Adipocyte (in vitro differentiated cells): ENCODE measurements around the gene IGFALS.

Experiments used
- DNase-seq: peaks from one replicate; pipeline ENCODE4 v3.0.0-alpha.2; 2015; ENCODE audit warnings: low read depth
- H3K27me3 ChIP-seq: replicated peaks from 2 replicates; pipeline ENCODE4 v1.7.0; 2013; ENCODE audit warnings: mild to moderate bottlenecking, low read length, moderate library complexity; ENCODE audit not compliant: control insufficient read depth, insufficient read depth
- H3K36me3 ChIP-seq: 2 replicates; pipeline ENCODE4 v1.7.0; 2013; ENCODE audit warnings: low read length, mild to moderate bottlenecking, moderate library complexity; ENCODE audit not compliant: control insufficient read depth, insufficient read depth, severe bottlenecking
- H3K4me1 ChIP-seq: 2 replicates; pipeline ENCODE4 v1.7.0; 2013; ENCODE audit warnings: mild to moderate bottlenecking, low read length, moderate library complexity; ENCODE audit not compliant: control insufficient read depth, insufficient read depth
- H3K4me3 ChIP-seq: 2 replicates; pipeline ENCODE4 v1.7.0; 2013; ENCODE audit warnings: mild to moderate bottlenecking, low read length, moderate library complexity
- H3K9ac ChIP-seq: 2 replicates; pipeline ENCODE4 v1.7.0; 2013; ENCODE audit warnings: mild to moderate bottlenecking, low read length, moderate library complexity
- H3K9me3 ChIP-seq: 2 replicates; pipeline ENCODE4 v1.7.0; 2013; ENCODE audit warnings: mild to moderate bottlenecking, low read length, moderate library complexity; ENCODE audit not compliant: control insufficient read depth

IGFALS gene

GRCh38 chr16:1787056-1787321, 6.5 kb downstream of the IGFALS start:
- Histone ChIP-seq H3K36me3 (peaks cover 9% of the 10 kb centered on the region), H3K9ac (no peak overlapping the region), H3K4me1 (no peaks in the 10 kb centered on the region), H3K27me3 (no peaks in the 10 kb centered on the region), H3K4me3 (no peak overlapping the region), H3K9me3 (no peaks in the 10 kb centered on the region)
- no peak for DNase-seq

DNA sequence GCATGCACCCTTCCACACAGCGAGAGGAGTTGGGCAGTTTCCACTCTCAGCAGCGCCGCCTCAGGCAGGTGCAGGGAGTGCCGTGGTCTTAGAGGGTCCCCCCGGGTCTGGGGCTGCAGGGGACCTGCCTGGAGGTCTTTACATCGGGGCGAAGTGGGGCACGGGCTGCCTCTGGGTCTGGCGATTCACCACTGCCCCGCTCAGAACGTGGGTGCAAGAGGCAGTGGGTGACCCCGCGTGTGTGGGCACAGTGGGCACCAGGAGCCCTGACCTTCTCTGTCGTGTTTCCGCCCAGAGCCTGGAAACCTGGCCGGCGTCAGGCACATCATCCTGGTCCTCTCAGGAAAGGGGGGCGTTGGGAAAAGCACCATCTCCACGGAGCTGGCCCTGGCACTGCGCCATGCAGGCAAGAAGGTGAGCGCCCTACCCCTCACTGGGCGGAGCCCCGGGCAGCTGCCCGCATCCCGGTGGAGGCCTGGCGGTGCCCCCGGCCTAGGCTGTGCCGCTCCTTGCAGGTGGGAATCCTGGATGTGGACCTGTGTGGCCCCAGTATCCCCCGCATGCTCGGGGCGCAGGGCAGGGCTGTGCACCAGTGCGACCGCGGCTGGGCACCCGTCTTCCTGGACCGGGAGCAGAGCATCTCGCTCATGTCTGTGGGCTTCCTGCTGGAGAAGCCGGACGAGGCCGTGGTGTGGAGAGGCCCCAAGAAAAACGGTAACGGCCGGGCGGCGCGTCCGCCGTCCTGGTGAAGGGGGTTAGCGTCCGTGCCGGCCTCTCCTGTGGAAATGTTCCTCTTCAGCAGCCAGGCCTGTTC, 7.1 kb downstream of the IGFALS start:
- no peaks in the 10 kb centered on the region for H3K9me3 ChIP-seq
- H3K36me3 ChIP-seq = peaks cover 9% of the 10 kb centered on the region
- H3K27me3 ChIP-seq = no peaks in the 10 kb centered on the region
- H3K4me1 ChIP-seq = peaks cover 2% of the 10 kb centered on the region
- no peak for DNase-seq
- no peak overlapping the region for H3K9ac ChIP-seq
- H3K4me3 ChIP-seq = no peak overlapping the region

- H3K9ac ChIP-seq = no peak overlapping the region
- H3K36me3 ChIP-seq = peaks cover 9% of the 10 kb centered on the region
- no peak overlapping the region for H3K4me3 ChIP-seq
- peaks cover 5% of the 10 kb centered on the region for H3K4me1 ChIP-seq
- no peak for DNase-seq
- H3K27me3 ChIP-seq = no peaks in the 10 kb centered on the region
- H3K9me3 ChIP-seq = no peaks in the 10 kb centered on the region
Measured at GRCh38 chr16:1785846-1786170, 7.7 kb downstream of the IGFALS start.

DNA sequence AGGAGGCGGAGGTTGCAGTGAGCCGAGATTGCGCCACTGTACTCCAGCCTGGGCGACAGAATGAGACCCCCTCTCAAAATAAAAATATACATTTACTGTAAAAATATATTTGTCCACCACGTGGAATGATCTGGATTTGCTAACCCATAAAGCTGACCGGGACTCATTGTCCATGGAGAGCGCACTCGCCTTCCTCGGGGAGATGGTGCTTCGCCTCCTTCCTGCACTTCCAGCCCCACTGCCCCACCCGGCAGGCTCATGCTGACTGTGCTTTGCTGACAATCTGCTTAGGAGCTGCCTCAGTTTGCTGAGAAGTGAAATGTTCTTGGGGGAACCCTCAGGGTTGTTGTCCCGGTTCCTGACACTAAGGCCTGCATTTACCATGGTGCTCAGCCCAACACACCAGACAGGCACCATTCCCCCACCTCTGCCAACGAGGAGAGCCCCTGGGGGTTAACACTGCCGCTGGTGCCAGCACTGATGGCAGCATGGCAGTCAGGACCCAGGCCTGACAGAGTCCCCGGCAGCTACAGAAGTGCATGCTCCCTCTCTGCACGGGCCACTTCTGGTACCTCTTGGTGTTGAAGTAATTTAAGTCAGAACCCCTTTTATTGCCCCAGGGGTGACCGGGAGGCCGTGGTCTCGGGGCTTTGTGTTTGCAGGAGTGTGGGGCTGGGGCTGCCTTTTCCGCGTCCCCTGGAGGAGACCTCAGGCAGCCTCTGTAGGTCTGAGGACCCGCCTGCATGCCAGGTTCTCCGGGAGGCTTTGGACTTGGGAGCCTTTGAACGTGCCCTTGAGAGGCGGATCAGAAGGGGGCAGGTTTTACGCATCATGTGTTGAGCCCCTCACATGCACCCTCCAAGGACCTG, 8.3 kb downstream of the IGFALS start:
- no peaks in the 10 kb centered on the region for H3K9me3 ChIP-seq
- H3K4me1 ChIP-seq = peaks cover 5% of the 10 kb centered on the region
- no peak for DNase-seq
- no peak overlapping the region for H3K9ac ChIP-seq
- no peak overlapping the region for H3K4me3 ChIP-seq
- H3K36me3 ChIP-seq = peaks cover 9% of the 10 kb centered on the region
- H3K27me3 ChIP-seq = no peaks in the 10 kb centered on the region

GRCh38 chr16:1782408-1783264, 10.9 kb downstream of the IGFALS start, which contains the start of the genes NUBP2 and SPSB3:
TSS of gene NUBP2 (plus strand) at chr16:1782960. CDS start at chr16:1783021, 61 bp downstream.
TSS of gene SPSB3 (minus strand) at chr16:1782571. CDS start at chr16:1781483, 1,088 bp downstream.
- peak within 1 kb of the TSS; percentile 88 for H3K4me3 ChIP-seq

DNA sequence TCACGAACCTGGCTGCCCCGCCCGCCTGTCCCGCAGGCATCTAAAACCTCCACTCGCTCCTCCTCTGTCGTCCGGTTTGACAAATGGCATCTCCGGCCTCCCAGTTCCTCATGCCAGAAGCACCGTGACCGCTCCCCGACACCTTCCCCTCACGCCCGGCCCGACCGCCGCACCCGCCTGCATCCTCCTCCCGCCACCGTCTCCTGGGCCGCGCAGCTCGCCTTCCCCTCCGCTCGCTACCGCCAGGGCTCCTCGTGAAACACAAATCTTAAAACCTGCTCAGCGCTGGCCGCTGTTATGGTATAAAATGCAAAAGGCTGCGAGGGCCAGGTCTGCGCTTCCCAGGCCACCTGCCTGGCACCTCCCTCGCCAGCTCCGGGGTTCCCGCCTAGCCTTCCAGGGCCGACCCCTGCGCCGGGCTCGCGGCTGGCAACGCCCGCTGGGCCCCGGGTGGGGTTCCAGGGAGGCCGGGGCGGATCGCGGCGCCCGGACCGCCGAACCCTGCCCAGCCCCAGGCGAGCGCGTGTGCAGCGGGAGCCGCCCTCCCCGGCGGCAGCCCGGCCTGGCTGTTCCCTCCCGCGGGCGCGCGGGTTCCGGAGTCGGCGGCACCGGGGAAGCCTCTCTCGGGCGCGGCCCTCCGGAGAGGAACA, 11.6 kb downstream of the IGFALS start:
- H3K4me3 ChIP-seq = peak overlapping the region; percentile 88

More at GRCh38 chr16:1782408-1783264, 10.9 kb downstream of the IGFALS start, which contains the start of the genes NUBP2 and SPSB3:
- H3K27me3 ChIP-seq = no peaks in the 10 kb centered on the region
- H3K9me3 ChIP-seq = no peaks in the 10 kb centered on the region
- peaks cover 5% of the 10 kb centered on the region for H3K4me1 ChIP-seq
- H3K9ac ChIP-seq = peak within 1 kb of the TSS; percentile 89
- H3K36me3 ChIP-seq = peaks cover 6% of the 10 kb centered on the region
- peak; percentile 100 for DNase-seq

DNA sequence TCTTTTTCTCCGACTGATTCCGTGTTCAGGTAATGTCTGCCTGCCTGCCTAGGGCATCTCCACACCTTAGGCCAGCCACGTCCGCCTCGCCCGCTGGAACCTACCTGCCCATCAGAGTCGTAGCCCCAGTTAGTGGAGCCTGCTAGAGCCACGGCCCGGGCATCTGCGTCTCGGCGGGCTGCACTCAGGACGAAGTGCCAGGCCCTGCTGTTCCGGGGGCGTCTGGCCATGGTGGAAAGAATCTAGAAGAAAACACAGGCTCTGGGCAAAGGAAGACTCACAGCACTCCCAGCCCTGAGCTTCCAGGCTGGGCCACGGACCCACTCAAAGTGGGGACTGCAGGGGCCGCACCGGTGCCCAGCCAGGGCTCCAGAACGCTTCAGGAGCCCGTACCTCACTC, 12.3 kb downstream of the IGFALS start:
- Histone ChIP-seq H3K9me3 (no peaks in the 10 kb centered on the region), H3K36me3 (peaks cover 15% of the 10 kb centered on the region), H3K4me3 (peak overlapping the region; percentile 88), H3K4me1 (peaks cover 5% of the 10 kb centered on the region), H3K27me3 (no peaks in the 10 kb centered on the region), H3K9ac (peak overlapping the region; percentile 89)
- DNase-seq = no peak

More for the DNA sequence above, 11.6 kb downstream of the IGFALS start:
- no peaks in the 10 kb centered on the region for H3K27me3 ChIP-seq
- peak; percentile 56 for DNase-seq
- no peaks in the 10 kb centered on the region for H3K9me3 ChIP-seq
- H3K9ac ChIP-seq = peak overlapping the region; percentile 89
- H3K4me1 ChIP-seq = peaks cover 5% of the 10 kb centered on the region
- peaks cover 11% of the 10 kb centered on the region for H3K36me3 ChIP-seq

DNA sequence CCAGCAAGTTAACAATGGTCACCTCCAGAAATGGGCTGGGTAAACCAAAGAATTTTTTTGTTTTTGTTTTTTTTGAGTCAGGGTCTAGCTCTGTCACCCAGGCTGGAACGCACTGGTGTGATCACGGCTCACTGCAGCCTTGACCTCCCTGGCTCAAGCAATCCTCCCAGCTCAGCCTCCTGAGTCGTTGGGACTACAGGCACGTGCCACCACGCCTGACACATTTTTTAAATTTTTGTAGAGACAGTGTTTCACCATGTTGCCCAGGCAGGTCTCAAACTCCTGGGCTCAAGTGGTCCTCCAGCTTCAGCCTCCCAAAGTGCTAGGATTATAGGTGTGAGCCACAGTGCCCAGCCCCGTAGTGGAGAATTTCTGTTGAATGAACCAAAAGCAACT, 12.8 kb downstream of the IGFALS start:
- DNase-seq = no peak
- H3K4me3 ChIP-seq = no peak overlapping the region
- peak overlapping the region; percentile 89 for H3K9ac ChIP-seq
- H3K4me1 ChIP-seq = peaks cover 5% of the 10 kb centered on the region
- peaks cover 18% of the 10 kb centered on the region for H3K36me3 ChIP-seq
- H3K9me3 ChIP-seq = no peaks in the 10 kb centered on the region
- no peaks in the 10 kb centered on the region for H3K27me3 ChIP-seq

- Histone ChIP-seq H3K4me3 (no peak overlapping the region), H3K9ac (no peak overlapping the region), H3K4me1 (peaks cover 5% of the 10 kb centered on the region), H3K9me3 (no peaks in the 10 kb centered on the region), H3K27me3 (no peaks in the 10 kb centered on the region), H3K36me3 (peaks cover 25% of the 10 kb centered on the region)
- DNase-seq = no peak
Measured at GRCh38 chr16:1779741-1780676, 13.5 kb downstream of the IGFALS start.

- no peak for DNase-seq
- peaks cover 11% of the 10 kb centered on the region for H3K4me1 ChIP-seq
- no peaks in the 10 kb centered on the region for H3K9me3 ChIP-seq
- no peaks in the 10 kb centered on the region for H3K27me3 ChIP-seq
- no peak overlapping the region for H3K4me3 ChIP-seq
- no peak overlapping the region for H3K9ac ChIP-seq
- H3K36me3 ChIP-seq = peaks cover 26% of the 10 kb centered on the region
Measured at GRCh38 chr16:1779234-1779701, 14.2 kb downstream of the IGFALS start.
